ENCODE results near the gene VEZF1. TPM values are rescaled to one million over a fixed set of nuclear protein-coding genes. Genes with fewer than 3 reads are reported as not detected.

The VEZF1 gene
- total and polyA plus RNA-seq, 2 of the 4 experiments (the other 2 are of a cell fraction): 21.1 to 42.1 TPM

GRCh38 chr17:57937492-57937891, 50.6 kb downstream of the VEZF1 start:
- H3K9me1 ChIP-seq (ENCODE audit: insufficient read depth, low read length): peaks cover 31% of the 10 kb centered on the region
- H3K4me3 ChIP-seq (ENCODE audit: insufficient read depth, low read depth, low read length): no peak overlapping the region
- no peak overlapping the region for H4K8ac ChIP-seq (ENCODE audit: low read depth in 2 of 2, low read length in 2 of 2)
- no peak overlapping the region; the same call in 1 of the 2 replicates for H3K14ac ChIP-seq (replicated peaks; ENCODE audit: low read depth, low read length)
- no peak overlapping the region for H2BK20ac ChIP-seq (ENCODE audit: low read depth, low read length)
- ChIA-PET CTCF (no interaction called here), POLR2A (ENCODE audit: unreplicated experiment) (interaction anchor here (0.6 to 0.9 kb wide), 2 partner anchors 9 to 11 kb away, joined by 5 to 7 read pairs; no protein-coding TSS in a partner anchor)
- dilution Hi-C loops (cut with HindIII; ENCODE audit: low sequenced_read_pairs, unreplicated experiment) (no loop called here), in situ Hi-C loops (cut with MboI; ENCODE audit: low sequenced_read_pairs) (no loop called here), intact Hi-C loops (cut with micrococcal nuclease) (loop anchor here (2.0 kb wide), 1 partner anchor 63 kb away; no protein-coding TSS in a partner anchor)
- no CpG with 5 or more reads among the region's 2 CpGs for WGBS, 2 experiments (ENCODE audit: extremely low coverage in 2 of 2, insufficient read length in 1 of 2)
- H3K9ac ChIP-seq (ENCODE audit: low read depth, low read length): no peak overlapping the region
- H3K4me1 ChIP-seq (ENCODE audit: control insufficient read depth, insufficient read depth, low read length): peaks cover 29% of the 10 kb centered on the region
- H2AK9ac ChIP-seq (replicated peaks; ENCODE audit: low read depth, low read length, poor library complexity): no peak overlapping the region
- H3K79me1 ChIP-seq (ENCODE audit: low read depth in 1 of 2, low read length in 2 of 2): peaks cover 42 to 81% of the 10 kb centered on the region in 2 experiments
- TF ChIP-seq MAFK (IDR thresholded peaks at IDR 0.05; ENCODE audit: low read depth, low read length) (no peak), CEBPB (IDR thresholded peaks at IDR 0.05; ENCODE audit: low read depth, low read length) (no peak), FOS (IDR thresholded peaks at IDR 0.05; ENCODE audit: low read depth, low read length) (no peak), NFE2L2 (IDR thresholded peaks at IDR 0.05; ENCODE audit: low read depth, low read length) (no peak), USF2 (IDR thresholded peaks at IDR 0.05; ENCODE audit: low read depth, low read length) (no peak), CHD1 (IDR thresholded peaks at IDR 0.05; ENCODE audit: low read depth, low read length) (no peak), MAZ (IDR thresholded peaks at IDR 0.05; ENCODE audit: borderline replicate concordance, low read depth, low read length) (no peak), SMC3 (IDR thresholded peaks at IDR 0.05; ENCODE audit: low read depth, low read length) (no peak), MXI1 (IDR thresholded peaks at IDR 0.05; ENCODE audit: borderline replicate concordance, low read depth, low read length) (no peak)
- TF ChIP-seq, protein P1, sequence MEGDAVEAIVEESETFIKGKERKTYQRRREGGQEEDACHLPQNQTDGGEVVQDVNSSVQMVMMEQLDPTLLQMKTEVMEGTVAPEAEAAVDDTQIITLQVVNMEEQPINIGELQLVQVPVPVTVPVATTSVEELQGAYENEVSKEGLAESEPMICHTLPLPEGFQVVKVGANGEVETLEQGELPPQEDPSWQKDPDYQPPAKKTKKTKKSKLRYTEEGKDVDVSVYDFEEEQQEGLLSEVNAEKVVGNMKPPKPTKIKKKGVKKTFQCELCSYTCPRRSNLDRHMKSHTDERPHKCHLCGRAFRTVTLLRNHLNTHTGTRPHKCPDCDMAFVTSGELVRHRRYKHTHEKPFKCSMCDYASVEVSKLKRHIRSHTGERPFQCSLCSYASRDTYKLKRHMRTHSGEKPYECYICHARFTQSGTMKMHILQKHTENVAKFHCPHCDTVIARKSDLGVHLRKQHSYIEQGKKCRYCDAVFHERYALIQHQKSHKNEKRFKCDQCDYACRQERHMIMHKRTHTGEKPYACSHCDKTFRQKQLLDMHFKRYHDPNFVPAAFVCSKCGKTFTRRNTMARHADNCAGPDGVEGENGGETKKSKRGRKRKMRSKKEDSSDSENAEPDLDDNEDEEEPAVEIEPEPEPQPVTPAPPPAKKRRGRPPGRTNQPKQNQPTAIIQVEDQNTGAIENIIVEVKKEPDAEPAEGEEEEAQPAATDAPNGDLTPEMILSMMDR (conservative IDR thresholded peaks at IDR 0.05; ENCODE audit: low read depth, low read length): no peak
- TF ChIP-seq, protein P2, sequence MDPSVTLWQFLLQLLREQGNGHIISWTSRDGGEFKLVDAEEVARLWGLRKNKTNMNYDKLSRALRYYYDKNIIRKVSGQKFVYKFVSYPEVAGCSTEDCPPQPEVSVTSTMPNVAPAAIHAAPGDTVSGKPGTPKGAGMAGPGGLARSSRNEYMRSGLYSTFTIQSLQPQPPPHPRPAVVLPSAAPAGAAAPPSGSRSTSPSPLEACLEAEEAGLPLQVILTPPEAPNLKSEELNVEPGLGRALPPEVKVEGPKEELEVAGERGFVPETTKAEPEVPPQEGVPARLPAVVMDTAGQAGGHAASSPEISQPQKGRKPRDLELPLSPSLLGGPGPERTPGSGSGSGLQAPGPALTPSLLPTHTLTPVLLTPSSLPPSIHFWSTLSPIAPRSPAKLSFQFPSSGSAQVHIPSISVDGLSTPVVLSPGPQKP (IDR thresholded peaks at IDR 0.05; ENCODE audit: borderline replicate concordance, low read depth, low read length): no peak
- no peak overlapping the region for H3K4me2 ChIP-seq (ENCODE audit: low read depth, low read length)
- ATAC-seq (ENCODE audit: low read depth) (no peak), DNase-seq (no peak)
- no peaks in the 10 kb centered on the region for H3K9me3 ChIP-seq (ENCODE audit: control insufficient read depth, insufficient read depth, low read length)
- H3K4ac ChIP-seq (ENCODE audit: low read depth, low read length): no peak overlapping the region
- no peak overlapping the region for H4K5ac ChIP-seq (ENCODE audit: low read depth, low read length)
- no peak overlapping the region for H2AFZ ChIP-seq (replicated peaks; ENCODE audit: low read length, poor library complexity)
- no peaks in the 10 kb centered on the region for H3K27me3 ChIP-seq (ENCODE audit: control insufficient read depth, insufficient read depth, low read length)
- H3K18ac ChIP-seq (ENCODE audit: low read depth, low read length): no peak overlapping the region
- H2AK5ac ChIP-seq (ENCODE audit: low read depth, low read length): no peak overlapping the region
- BruUV-seq (replicated peaks): no TSS peak
- no peak overlapping the region for H3K56ac ChIP-seq (ENCODE audit: extremely low read depth, insufficient read depth, low read length)
- no peak overlapping the region for H2BK5ac ChIP-seq (ENCODE audit: low read depth, low read length, poor library complexity, severe bottlenecking)
- H2BK120ac ChIP-seq (ENCODE audit: low read depth, low read length): no peak overlapping the region
- H3K23ac ChIP-seq (ENCODE audit: low read depth, low read length): no peak overlapping the region
- H3K27ac ChIP-seq (ENCODE audit: insufficient read depth, low read length): no peak overlapping the region
- H4K91ac ChIP-seq (ENCODE audit: insufficient read depth, low read depth, low read length): no peak overlapping the region
- no peak overlapping the region for H2BK15ac ChIP-seq (ENCODE audit: low read depth, low read length)
- peaks cover 48% of the 10 kb centered on the region for H4K20me1 ChIP-seq (ENCODE audit: insufficient read depth, low read length)
- H3K36me3 ChIP-seq (ENCODE audit: control insufficient read depth, insufficient read depth, low read length): no peaks in the 10 kb centered on the region
